ENCODE results near the gene PAGR1.

- TF ChIP-seq POLR2A (IDR thresholded peaks at IDR 0.05; ENCODE audit: low read depth, low read length) (no peak), POLR2AphosphoS5 (IDR thresholded peaks at IDR 0.05; ENCODE audit: low read depth, low read length) (no peak)
Measured at GRCh38 chr16:29766571-29766970, 49.4 kb upstream of the PAGR1 start.

Measured in GM12891 (cell line).